MM.1S (cell line): Measurements from ENCODE around the gene RASAL2.

Experiments used
- EZH2 ChIP-seq: fragments of 300-600 bp; sonication (generic); optimal IDR thresholded peaks from 2 replicates; pipeline ENCODE3; 2017; ENCODE audit warnings: low read depth, mild to moderate bottlenecking, antibody characterized with exemption, low read length, mixed read lengths
- EZH2phosphoT487 ChIP-seq: fragments of 300-600 bp; sonication (generic); IDR thresholded peaks from 2 replicates; pipeline ENCODE4 v1.6.1; 2018; ENCODE audit warnings: antibody characterized with exemption, low read length
- TF ChIP-seq, protein P1 (sequence below): fragments of 300-600 bp; sonication (generic); IDR thresholded peaks from 2 replicates; pipeline ENCODE4 v1.5.1; 2016; ENCODE audit warnings: antibody characterized with exemption, low read length, mixed read lengths

DNA sequence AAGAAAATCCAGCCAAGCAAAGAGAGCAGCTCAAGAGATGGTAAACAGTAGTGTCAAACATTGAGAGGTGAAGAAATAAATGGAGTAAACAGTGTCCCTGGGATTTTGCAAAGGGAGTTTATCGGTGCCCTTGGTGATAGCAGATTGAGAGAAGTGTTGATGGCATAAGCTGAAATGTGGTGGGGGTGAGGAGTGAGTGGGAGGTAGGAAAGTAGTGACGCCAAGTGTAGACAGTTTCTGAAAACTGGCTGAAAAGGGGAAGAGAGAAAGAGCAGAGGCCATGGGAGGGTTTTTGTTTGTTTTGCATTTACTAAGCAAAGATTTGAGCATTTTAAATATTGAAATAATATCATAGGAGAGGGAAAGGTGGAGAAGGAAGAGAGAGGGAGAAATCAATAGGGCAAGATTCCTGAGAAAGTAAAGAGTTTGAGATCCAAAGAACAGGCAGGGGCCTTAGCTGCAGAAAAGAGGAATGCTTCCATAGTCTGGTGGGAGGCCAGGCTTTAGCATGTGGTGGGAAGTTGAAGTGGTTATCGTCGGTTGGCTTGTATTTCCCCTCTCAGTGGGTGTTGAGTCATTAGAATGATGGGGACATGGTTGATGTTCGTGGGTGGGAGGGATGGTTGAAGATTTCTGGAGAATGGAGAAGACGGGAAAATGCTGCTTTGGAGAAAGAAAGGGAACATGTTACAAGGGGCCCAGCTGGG is 26.8 kb upstream of the RASAL2 start:
- TF ChIP-seq, protein P1, sequence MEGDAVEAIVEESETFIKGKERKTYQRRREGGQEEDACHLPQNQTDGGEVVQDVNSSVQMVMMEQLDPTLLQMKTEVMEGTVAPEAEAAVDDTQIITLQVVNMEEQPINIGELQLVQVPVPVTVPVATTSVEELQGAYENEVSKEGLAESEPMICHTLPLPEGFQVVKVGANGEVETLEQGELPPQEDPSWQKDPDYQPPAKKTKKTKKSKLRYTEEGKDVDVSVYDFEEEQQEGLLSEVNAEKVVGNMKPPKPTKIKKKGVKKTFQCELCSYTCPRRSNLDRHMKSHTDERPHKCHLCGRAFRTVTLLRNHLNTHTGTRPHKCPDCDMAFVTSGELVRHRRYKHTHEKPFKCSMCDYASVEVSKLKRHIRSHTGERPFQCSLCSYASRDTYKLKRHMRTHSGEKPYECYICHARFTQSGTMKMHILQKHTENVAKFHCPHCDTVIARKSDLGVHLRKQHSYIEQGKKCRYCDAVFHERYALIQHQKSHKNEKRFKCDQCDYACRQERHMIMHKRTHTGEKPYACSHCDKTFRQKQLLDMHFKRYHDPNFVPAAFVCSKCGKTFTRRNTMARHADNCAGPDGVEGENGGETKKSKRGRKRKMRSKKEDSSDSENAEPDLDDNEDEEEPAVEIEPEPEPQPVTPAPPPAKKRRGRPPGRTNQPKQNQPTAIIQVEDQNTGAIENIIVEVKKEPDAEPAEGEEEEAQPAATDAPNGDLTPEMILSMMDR, result no peak
- no peak for TF ChIP-seq EZH2
- TF ChIP-seq EZH2phosphoT487, result no peak
